Measurements from ENCODE around the gene AP1B1.
"Not testable (repeated sequence)": the region's sequence is repeated elsewhere in the genome, so short reads cannot be mapped to it uniquely, and the experiment has no call there.

AP1B1 gene

GRCh38 chr22:29351891-29352290 lies 36.5 kb downstream of the AP1B1 start:
- no peak overlapping the region for H3K27ac ChIP-seq (ENCODE audit: low read length)
- H3K36me3 ChIP-seq (ENCODE audit: control insufficient read depth, insufficient read depth, low read length) = peaks cover 27% of the 10 kb centered on the region; the same call in 1 of the 2 replicates
- WGBS (ENCODE audit: insufficient coverage, insufficient read length) = no CpG with 5 or more reads among the region's 9 CpGs
- DNase-seq (ENCODE audit: low read depth, low spot score) = no peak
- H3K27me3 ChIP-seq (ENCODE audit: control insufficient read depth, insufficient read depth, low read length) = no peaks in the 10 kb centered on the region
- H3K4me3 ChIP-seq (ENCODE audit: low read length) = no peak overlapping the region
- H3K9me3 ChIP-seq (ENCODE audit: control insufficient read depth, insufficient read depth, low read length) = no peaks in the 10 kb centered on the region
- no peaks in the 10 kb centered on the region; the same call in 1 of the 2 replicates for H3K4me1 ChIP-seq (ENCODE audit: control insufficient read depth, insufficient read depth, low read length)

DNA sequence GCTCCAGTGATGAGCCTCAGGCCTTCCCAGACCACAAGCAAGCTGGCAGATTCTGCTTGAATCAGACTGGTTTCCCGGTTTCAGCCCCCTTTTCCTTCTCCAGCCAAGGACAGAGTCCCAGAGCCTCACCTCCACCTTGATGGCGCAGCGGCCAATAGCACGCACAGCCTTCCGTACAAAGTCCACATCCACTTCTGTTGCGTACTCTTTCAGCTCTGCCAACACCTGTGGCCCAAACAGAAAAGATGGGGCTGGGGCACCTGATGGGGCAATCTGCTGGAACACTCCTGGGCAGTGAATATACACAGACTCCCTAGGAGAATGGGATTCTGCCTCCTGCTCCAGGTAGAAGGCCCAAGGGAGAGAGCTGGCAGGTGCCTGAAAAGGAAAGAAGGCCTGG lies 37.3 kb downstream of the AP1B1 start:
- DNase-seq (ENCODE audit: low read depth, low spot score) = no peak
- Histone ChIP-seq H3K9me3 (ENCODE audit: control insufficient read depth, insufficient read depth, low read length) (no peaks in the 10 kb centered on the region), H3K4me1 (ENCODE audit: control insufficient read depth, insufficient read depth, low read length) (no peaks in the 10 kb centered on the region; the same call in 1 of the 2 replicates), H3K4me3 (ENCODE audit: low read length) (no peak overlapping the region), H3K36me3 (ENCODE audit: control insufficient read depth, insufficient read depth, low read length) (peaks cover 27% of the 10 kb centered on the region; the same call in 1 of the 2 replicates), H3K27me3 (ENCODE audit: control insufficient read depth, insufficient read depth, low read length) (no peaks in the 10 kb centered on the region), H3K27ac (ENCODE audit: low read length) (no peak overlapping the region)
- no CpG with 5 or more reads among the region's 6 CpGs for WGBS (ENCODE audit: insufficient coverage, insufficient read length)

DNA sequence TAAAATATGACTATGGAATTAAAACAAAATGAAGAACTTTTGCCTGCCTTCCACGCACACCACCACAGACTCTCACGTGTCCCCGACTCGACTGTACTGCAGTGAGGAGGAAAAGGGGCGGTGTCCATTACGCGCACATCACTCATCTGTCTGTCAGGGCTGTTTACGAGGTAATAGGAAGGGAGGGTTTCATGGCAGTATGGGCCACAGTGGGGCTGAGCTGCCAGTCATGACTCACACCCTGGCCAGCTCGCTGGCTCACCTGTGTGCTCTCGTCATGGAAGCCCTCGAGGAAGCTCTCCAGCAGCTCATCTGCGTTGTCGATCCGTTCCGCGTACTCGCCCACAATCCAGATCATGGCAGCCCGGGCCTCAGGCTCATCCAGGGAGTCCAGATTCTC lies 39.4 kb downstream of the AP1B1 start:
- Histone ChIP-seq H3K27ac (ENCODE audit: low read length) (no peak overlapping the region), H3K36me3 (ENCODE audit: control insufficient read depth, insufficient read depth, low read length) (peaks cover 24% of the 10 kb centered on the region; the same call in 1 of the 2 replicates)
- DNase-seq (ENCODE audit: low read depth, low spot score) = no peak

GRCh38 chr22:29348041-29348440 lies 40.3 kb downstream of the AP1B1 start:
- WGBS (ENCODE audit: insufficient coverage, insufficient read length) = no CpG with 5 or more reads among the region's 2 CpGs
- H3K36me3 ChIP-seq (ENCODE audit: control insufficient read depth, insufficient read depth, low read length) = peaks cover 24% of the 10 kb centered on the region; the same call in 1 of the 2 replicates
- no peak overlapping the region for H3K4me3 ChIP-seq (ENCODE audit: low read length)

More for the DNA sequence above, 39.4 kb downstream of the AP1B1 start:
- no CpG with 5 or more reads among the region's 18 CpGs for WGBS (ENCODE audit: insufficient coverage, insufficient read length)
- Histone ChIP-seq H3K4me1 (ENCODE audit: control insufficient read depth, insufficient read depth, low read length) (no peaks in the 10 kb centered on the region), H3K27me3 (ENCODE audit: control insufficient read depth, insufficient read depth, low read length) (no peaks in the 10 kb centered on the region), H3K4me3 (ENCODE audit: low read length) (no peak overlapping the region), H3K9me3 (ENCODE audit: control insufficient read depth, insufficient read depth, low read length) (no peaks in the 10 kb centered on the region)

GRCh38 chr22:29346659-29347058 lies 41.7 kb downstream of the AP1B1 start:
- H3K9me3 ChIP-seq (ENCODE audit: control insufficient read depth, insufficient read depth, low read length) = no peaks in the 10 kb centered on the region
- peaks cover 33% of the 10 kb centered on the region; the same call in 1 of the 2 replicates for H3K36me3 ChIP-seq (ENCODE audit: control insufficient read depth, insufficient read depth, low read length)
- no peaks in the 10 kb centered on the region for H3K4me1 ChIP-seq (ENCODE audit: control insufficient read depth, insufficient read depth, low read length)
- H3K27ac ChIP-seq (ENCODE audit: low read length) = no peak overlapping the region
- H3K27me3 ChIP-seq (ENCODE audit: control insufficient read depth, insufficient read depth, low read length) = no peaks in the 10 kb centered on the region
- no peak for DNase-seq (ENCODE audit: low read depth, low spot score)
- no peak overlapping the region for H3K4me3 ChIP-seq (ENCODE audit: low read length)
- WGBS (ENCODE audit: insufficient coverage, insufficient read length) = no CpG with 5 or more reads among the region's 4 CpGs

More at GRCh38 chr22:29348041-29348440, 40.3 kb downstream of the AP1B1 start:
- no peaks in the 10 kb centered on the region for H3K27me3 ChIP-seq (ENCODE audit: control insufficient read depth, insufficient read depth, low read length)
- H3K9me3 ChIP-seq (ENCODE audit: control insufficient read depth, insufficient read depth, low read length) = no peaks in the 10 kb centered on the region
- DNase-seq (ENCODE audit: low read depth, low spot score) = no peak
- no peaks in the 10 kb centered on the region for H3K4me1 ChIP-seq (ENCODE audit: control insufficient read depth, insufficient read depth, low read length)
- no peak overlapping the region for H3K27ac ChIP-seq (ENCODE audit: low read length)

DNA sequence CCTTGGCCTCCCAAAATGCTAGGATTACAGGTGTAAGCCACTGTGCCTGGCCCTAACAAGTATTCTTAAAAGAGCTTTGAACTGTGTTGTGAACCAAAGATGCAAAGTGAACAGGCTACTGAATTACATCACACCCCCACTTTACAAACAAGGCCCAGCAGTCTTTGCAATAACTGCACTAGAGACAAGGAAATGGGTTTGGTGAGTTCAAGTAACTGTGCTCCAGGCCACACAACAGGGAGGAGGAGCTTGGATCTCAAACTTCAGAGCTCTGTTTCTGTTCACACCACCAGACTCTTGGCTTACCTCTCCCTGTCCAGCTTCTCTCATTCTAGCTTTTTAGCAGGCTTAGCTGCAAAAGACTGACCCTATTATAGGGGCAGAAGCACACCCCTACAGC lies 42.4 kb downstream of the AP1B1 start:
- no peak overlapping the region for H3K4me3 ChIP-seq (ENCODE audit: low read length)
- H3K4me1 ChIP-seq (ENCODE audit: control insufficient read depth, insufficient read depth, low read length) = no peaks in the 10 kb centered on the region
- no peak for DNase-seq (ENCODE audit: low read depth, low spot score)
- H3K27ac ChIP-seq (ENCODE audit: low read length) = no peak overlapping the region
- peaks cover 31% of the 10 kb centered on the region for H3K36me3 ChIP-seq (ENCODE audit: control insufficient read depth, insufficient read depth, low read length)
- H3K27me3 ChIP-seq (ENCODE audit: control insufficient read depth, insufficient read depth, low read length) = no peaks in the 10 kb centered on the region
- no peaks in the 10 kb centered on the region for H3K9me3 ChIP-seq (ENCODE audit: control insufficient read depth, insufficient read depth, low read length)

GRCh38 chr22:29344889-29345288 lies 43.5 kb downstream of the AP1B1 start:
- not testable (repeated sequence) for H3K27ac ChIP-seq (ENCODE audit: low read length); H3K9me3 ChIP-seq (ENCODE audit: control insufficient read depth, insufficient read depth, low read length); H3K27me3 ChIP-seq (ENCODE audit: control insufficient read depth, insufficient read depth, low read length); H3K4me1 ChIP-seq (ENCODE audit: control insufficient read depth, insufficient read depth, low read length); DNase-seq (ENCODE audit: low read depth, low spot score); H3K4me3 ChIP-seq (ENCODE audit: low read length)
- H3K36me3 ChIP-seq (ENCODE audit: control insufficient read depth, insufficient read depth, low read length) = peaks cover 31% of the 10 kb centered on the region
- WGBS (ENCODE audit: insufficient coverage, insufficient read length) = no CpG with 5 or more reads among the region's 5 CpGs

DNA sequence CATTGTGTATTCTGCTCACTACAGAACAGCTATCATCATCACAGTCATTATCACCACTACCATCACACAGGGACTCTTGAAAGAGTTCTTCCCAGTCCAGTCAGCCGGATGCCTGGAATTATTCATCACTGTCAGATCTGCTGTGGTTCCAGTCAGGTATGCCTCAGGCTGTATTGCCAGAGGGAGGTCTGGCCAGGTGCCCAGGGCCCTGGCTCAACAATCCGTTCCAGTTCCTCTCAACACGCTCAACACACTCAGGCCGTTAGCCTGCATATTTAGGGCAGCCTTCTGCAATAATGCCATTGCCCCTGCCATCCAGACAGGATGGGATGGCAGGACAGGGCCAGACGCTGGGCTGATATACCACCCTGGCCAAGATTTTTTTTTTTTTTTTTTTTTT lies 44.2 kb downstream of the AP1B1 start:
- Histone ChIP-seq H3K4me3 (ENCODE audit: low read length) (no peak overlapping the region), H3K4me1 (ENCODE audit: control insufficient read depth, insufficient read depth, low read length) (no peaks in the 10 kb centered on the region), H3K27me3 (ENCODE audit: control insufficient read depth, insufficient read depth, low read length) (no peaks in the 10 kb centered on the region), H3K9me3 (ENCODE audit: control insufficient read depth, insufficient read depth, low read length) (no peaks in the 10 kb centered on the region), H3K27ac (ENCODE audit: low read length) (no peak overlapping the region), H3K36me3 (ENCODE audit: control insufficient read depth, insufficient read depth, low read length) (peaks cover 29% of the 10 kb centered on the region)
- no peak for DNase-seq (ENCODE audit: low read depth, low spot score)
- no CpG with 5 or more reads among the region's 5 CpGs for WGBS (ENCODE audit: insufficient coverage, insufficient read length)

DNA sequence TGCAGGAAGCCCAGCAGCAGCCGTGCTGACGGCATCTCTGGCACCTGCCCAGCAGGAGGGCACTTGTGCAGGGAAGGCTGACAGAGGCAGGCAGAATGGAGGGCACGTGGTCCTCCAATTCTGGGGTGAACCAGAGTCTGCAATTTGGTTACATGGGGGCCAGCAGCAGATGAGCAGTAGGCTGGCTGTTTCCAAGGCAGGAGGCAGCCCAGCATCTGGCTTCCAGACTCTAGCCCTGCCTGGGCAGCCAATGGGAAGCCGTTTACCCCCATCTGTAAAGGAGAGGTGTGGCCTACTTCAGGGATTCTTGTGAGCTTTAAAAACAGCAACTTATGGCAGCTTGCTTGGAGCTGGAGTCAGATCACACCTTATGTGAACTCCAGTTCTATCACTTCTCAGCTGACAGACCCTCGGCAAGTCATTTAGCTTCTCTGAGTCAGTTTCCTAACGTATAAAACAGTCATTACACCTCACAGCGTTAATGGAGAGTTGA lies 45.0 kb downstream of the AP1B1 start:
- no peaks in the 10 kb centered on the region for H3K27me3 ChIP-seq (ENCODE audit: control insufficient read depth, insufficient read depth, low read length)
- H3K9me3 ChIP-seq (ENCODE audit: control insufficient read depth, insufficient read depth, low read length) = no peaks in the 10 kb centered on the region
- peaks cover 32% of the 10 kb centered on the region for H3K36me3 ChIP-seq (ENCODE audit: control insufficient read depth, insufficient read depth, low read length)
- no CpG with 5 or more reads among the region's 7 CpGs for WGBS (ENCODE audit: insufficient coverage, insufficient read length)
- no peaks in the 10 kb centered on the region for H3K4me1 ChIP-seq (ENCODE audit: control insufficient read depth, insufficient read depth, low read length)
- no peak overlapping the region for H3K27ac ChIP-seq (ENCODE audit: low read length)
- no peak for DNase-seq (ENCODE audit: low read depth, low spot score)
- H3K4me3 ChIP-seq (ENCODE audit: low read length) = no peak overlapping the region

DNA sequence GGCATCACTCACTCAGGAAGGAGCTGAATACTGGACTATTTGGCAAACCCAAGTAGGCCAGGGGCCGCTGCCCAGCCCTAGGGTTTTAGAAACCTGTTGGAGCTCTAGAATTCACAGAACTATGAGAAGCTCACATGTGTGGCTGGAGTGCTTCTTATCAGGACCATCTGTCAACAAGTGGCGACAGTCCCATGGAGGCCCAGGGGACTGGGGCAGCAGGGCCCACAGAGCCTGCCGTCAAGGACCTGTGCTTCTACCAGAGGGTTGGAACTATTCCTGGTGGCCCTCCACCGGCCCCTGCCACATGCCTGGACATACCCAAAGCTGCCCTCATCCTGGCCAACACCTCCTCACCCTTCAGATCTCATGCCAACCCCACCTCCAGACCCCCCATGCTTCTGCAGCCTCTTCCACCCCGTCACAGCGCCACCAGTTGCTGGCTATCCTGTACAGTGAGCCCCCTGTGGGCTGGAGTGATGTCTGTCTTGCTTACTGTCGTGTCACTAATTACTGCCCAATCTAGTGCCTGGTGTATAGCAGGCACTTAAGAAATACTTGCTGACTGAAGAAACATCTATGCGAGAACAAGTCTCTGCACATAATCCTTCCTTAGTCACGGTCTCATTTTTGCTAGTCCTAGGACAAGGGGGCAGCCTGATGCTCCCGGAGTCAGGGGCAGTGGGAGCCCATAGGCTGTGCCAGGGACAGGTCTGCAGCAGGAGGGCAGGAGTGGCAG lies 45.6 kb downstream of the AP1B1 start:
- no peaks in the 10 kb centered on the region for H3K9me3 ChIP-seq (ENCODE audit: control insufficient read depth, insufficient read depth, low read length)
- H3K36me3 ChIP-seq (ENCODE audit: control insufficient read depth, insufficient read depth, low read length) = peaks cover 32% of the 10 kb centered on the region
- H3K4me3 ChIP-seq (ENCODE audit: low read length) = no peak overlapping the region
- no peaks in the 10 kb centered on the region for H3K27me3 ChIP-seq (ENCODE audit: control insufficient read depth, insufficient read depth, low read length)
- no CpG with 5 or more reads among the region's 10 CpGs for WGBS (ENCODE audit: insufficient coverage, insufficient read length)
- H3K27ac ChIP-seq (ENCODE audit: low read length) = no peak overlapping the region
- H3K4me1 ChIP-seq (ENCODE audit: control insufficient read depth, insufficient read depth, low read length) = no peaks in the 10 kb centered on the region
- no peak for DNase-seq (ENCODE audit: low read depth, low spot score)

GRCh38 chr22:29342177-29342576 lies 46.2 kb downstream of the AP1B1 start:
- no peak overlapping the region for H3K27ac ChIP-seq (ENCODE audit: low read length)
- no peaks in the 10 kb centered on the region for H3K9me3 ChIP-seq (ENCODE audit: control insufficient read depth, insufficient read depth, low read length)
- H3K4me3 ChIP-seq (ENCODE audit: low read length) = no peak overlapping the region
- H3K27me3 ChIP-seq (ENCODE audit: control insufficient read depth, insufficient read depth, low read length) = no peaks in the 10 kb centered on the region
- no peak for DNase-seq (ENCODE audit: low read depth, low spot score)
- no CpG with 5 or more reads among the region's 6 CpGs for WGBS (ENCODE audit: insufficient coverage, insufficient read length)
- no peaks in the 10 kb centered on the region for H3K4me1 ChIP-seq (ENCODE audit: control insufficient read depth, insufficient read depth, low read length)
- H3K36me3 ChIP-seq (ENCODE audit: control insufficient read depth, insufficient read depth, low read length) = peaks cover 29% of the 10 kb centered on the region
